H9 (cell line): ENCODE measurements around the gene PROX1. TPM values are rescaled to one million over a fixed set of nuclear protein-coding genes. Genes with fewer than 3 reads are reported as not detected.
"Not testable (repeated sequence)": the region's sequence is repeated elsewhere in the genome, so short reads cannot be mapped to it uniquely, and the experiment has no call there.

Experiments used
- DNase-seq: peaks from one replicate; pipeline ENCODE4 v3.0.0-alpha.2; 2017
- H2AFZ ChIP-seq: one replicate; pipeline ENCODE4 v1.6.1; 2013; ENCODE audit warnings: mild to moderate bottlenecking, low read length, control low read depth, moderate library complexity
- H2AK5ac ChIP-seq: 2 replicates; pipeline ENCODE4 v1.6.1; 2013; ENCODE audit warnings: low read length, control low read depth, mixed read lengths; ENCODE audit not compliant: insufficient read length
- H2BK120ac ChIP-seq: one replicate; pipeline ENCODE4 v1.6.1; 2013; ENCODE audit warnings: low read depth, mild to moderate bottlenecking, low read length, control low read depth, inconsistent platforms; ENCODE audit not compliant: poor library complexity, severe bottlenecking
- H2BK12ac ChIP-seq: 2 replicates; pipeline ENCODE4 v1.6.1; 2013; ENCODE audit warnings: low read length, control low read depth, mixed read lengths, low read depth; ENCODE audit not compliant: insufficient read length
- H2BK15ac ChIP-seq: 2 replicates; pipeline ENCODE4 v1.6.1; 2013; ENCODE audit warnings: low read depth, low read length, control low read depth
- H2BK20ac ChIP-seq: one replicate; pipeline ENCODE4 v1.6.1; 2013; ENCODE audit warnings: low read depth, mild to moderate bottlenecking, low read length, control low read depth, inconsistent platforms; ENCODE audit not compliant: poor library complexity, severe bottlenecking
- H2BK5ac ChIP-seq: 2 replicates; pipeline ENCODE4 v1.6.1; 2013; ENCODE audit warnings: low read length, control low read depth, mixed read lengths; ENCODE audit not compliant: insufficient read length
- H3K14ac ChIP-seq: 2 replicates; pipeline ENCODE4 v1.6.1; 2013; ENCODE audit warnings: low read length, control low read depth; ENCODE audit not compliant: insufficient read depth
- H3K18ac ChIP-seq: 2 replicates; pipeline ENCODE4 v1.6.1; 2013; ENCODE audit warnings: low read depth, mild to moderate bottlenecking, mixed read lengths, low read length, control low read depth; ENCODE audit not compliant: insufficient read length
- H3K23ac ChIP-seq: 2 replicates; pipeline ENCODE4 v1.6.1; 2013; ENCODE audit warnings: low read length, control low read depth, mixed read lengths, low read depth; ENCODE audit not compliant: insufficient read length
- H3K23me2 ChIP-seq: 2 replicates; pipeline ENCODE4 v1.6.1; 2013; ENCODE audit warnings: low read depth, mild to moderate bottlenecking, mixed read lengths, low read length, control low read depth; ENCODE audit not compliant: insufficient read length, poor library complexity, severe bottlenecking
- H3K27ac ChIP-seq: 2 replicates; pipeline ENCODE4 v1.5.1; 2013; ENCODE audit warnings: low read length, control low read depth, mixed read lengths, low read depth; ENCODE audit not compliant: insufficient read length
- H3K27me3 ChIP-seq: 2 replicates; pipeline ENCODE4 v1.6.1; 2013; ENCODE audit warnings: low read length, control low read depth, inconsistent platforms; ENCODE audit not compliant: insufficient read depth
- H3K4ac ChIP-seq: 2 replicates; pipeline ENCODE4 v1.6.1; 2013; ENCODE audit warnings: low read depth, mild to moderate bottlenecking, control low read depth, inconsistent platforms, low read length, moderate library complexity
- H3K4me1 ChIP-seq: 2 replicates; pipeline ENCODE4 v1.6.1; 2013; ENCODE audit warnings: low read length, control low read depth, inconsistent platforms; ENCODE audit not compliant: insufficient read depth
- H3K4me2 ChIP-seq: 2 replicates; pipeline ENCODE4 v1.6.1; 2013; ENCODE audit warnings: low read length, control low read depth, mixed read lengths; ENCODE audit not compliant: insufficient read length, insufficient read depth
- H3K56ac ChIP-seq: 2 replicates; pipeline ENCODE4 v1.6.1; 2013; ENCODE audit warnings: low read depth, mild to moderate bottlenecking, mixed read lengths, low read length, control low read depth; ENCODE audit not compliant: insufficient read length
- H3K79me1 ChIP-seq: 2 replicates; pipeline ENCODE4 v1.6.1; 2013; ENCODE audit warnings: low read depth, mild to moderate bottlenecking, moderate library complexity, low read length, control low read depth, inconsistent platforms; ENCODE audit not compliant: insufficient read depth, poor library complexity, severe bottlenecking
- H3K79me2 ChIP-seq: 2 replicates; pipeline ENCODE4 v1.6.1; 2013; ENCODE audit warnings: low read length, control low read depth, inconsistent platforms; ENCODE audit not compliant: insufficient read depth
- H3K9ac ChIP-seq: 2 replicates; pipeline ENCODE4 v1.6.1; 2013; ENCODE audit warnings: low read length, control low read depth, mixed read lengths; ENCODE audit not compliant: insufficient read length; ENCODE audit errors: extremely low read depth
- H3K9me3 ChIP-seq: one replicate; pipeline ENCODE4 v1.6.1; 2013; ENCODE audit warnings: low read depth, low read length, inconsistent platforms; ENCODE audit not compliant: control insufficient read depth
- H3T11ph ChIP-seq: one replicate; pipeline ENCODE4 v1.6.1; 2013; ENCODE audit warnings: mild to moderate bottlenecking, low read length, control low read depth, inconsistent platforms
- H4K20me1 ChIP-seq: one replicate; pipeline ENCODE4 v1.6.1; 2013; ENCODE audit not compliant: control insufficient read depth, insufficient read length, insufficient read depth
- H4K5ac ChIP-seq: 2 replicates; pipeline ENCODE4 v1.6.1; 2013; ENCODE audit warnings: low read depth, mild to moderate bottlenecking, mixed read lengths, low read length, control low read depth; ENCODE audit not compliant: insufficient read length
- H4K8ac ChIP-seq: replicated peaks from 2 replicates; pipeline ENCODE4 v1.6.1; 2013; ENCODE audit warnings: low read length, control low read depth, mixed read lengths, low read depth; ENCODE audit not compliant: insufficient read length
- H4K91ac ChIP-seq: 2 replicates; pipeline ENCODE4 v1.6.1; 2013; ENCODE audit warnings: low read depth, mild to moderate bottlenecking, moderate library complexity, mixed read lengths, low read length, control low read depth; ENCODE audit not compliant: insufficient read length
- H3K27ac Mint-ChIP-seq, 3 experiments: 2 replicates in 2 of 3; 3 replicates in 1 of 3; pipeline ENCODE4 v1.8.0; 2020 to 2021; ENCODE audit warnings: mixed read lengths in 3 of 3, mild to moderate bottlenecking in 1 of 3, moderate library complexity in 1 of 3
- H3K27me3 Mint-ChIP-seq: 2 replicates; pipeline ENCODE4 v1.8.0; 2021; ENCODE audit warnings: low read depth, mild to moderate bottlenecking, moderate library complexity, mixed read lengths
- H3K36me3 Mint-ChIP-seq, 3 experiments: 2 replicates in 2 of 3; 3 replicates in 1 of 3; pipeline ENCODE4 v1.8.0; 2020 to 2021; ENCODE audit warnings: low read depth in 3 of 3, mixed read lengths in 3 of 3; ENCODE audit not compliant: insufficient read depth in 1 of 3
- H3K4me1 Mint-ChIP-seq, 2 experiments: 2 replicates each; pipeline ENCODE4 v1.8.0; 2020; ENCODE audit warnings: mixed read lengths in 2 of 2
- H3K4me3 Mint-ChIP-seq, 2 experiments: 2 replicates in 1 of 2; 3 replicates in 1 of 2; pipeline ENCODE4 v1.8.0; 2020 to 2021; ENCODE audit warnings: mild to moderate bottlenecking in 2 of 2, mixed read lengths in 2 of 2, moderate library complexity in 1 of 2
- H3K9me3 Mint-ChIP-seq, 2 experiments: 2 replicates in 1 of 2; 3 replicates in 1 of 2; pipeline ENCODE4 v1.8.0; 2020; ENCODE audit warnings: mild to moderate bottlenecking in 2 of 2, mixed read lengths in 2 of 2, moderate library complexity in 1 of 2
- CTCF ChIP-seq: fragments of 200-600 bp; sonication (generic); conservative IDR thresholded peaks from 3 replicates; pipeline ENCODE4 v1.8.0; 2021; ENCODE audit warnings: antibody characterized with exemption, mild to moderate bottlenecking
- WGBS: extraction: QIAGEN DNeasy Blood & Tissue Kit; methylation state at CpG from one replicate; pipeline ENCODE4 v1.1.7; 2013; ENCODE audit warnings: missing lambda C conversion rate, low lambda C conversion rate, mixed read lengths; ENCODE audit not compliant: insufficient read length; ENCODE audit errors: extremely low coverage; 5-methylcytosine and 5-hydroxymethylcytosine counted together
- total RNA-seq: library from RNA; stranded (reverse); gene quantifications from 2 replicates; pipeline ENCODE4 v1.2.1, GENCODE V29; 2021

Gene PROX1
- total RNA-seq, 1 experiment from 2014 or later = 0.72 TPM

- Histone ChIP-seq H3K56ac (no peak overlapping the region), H2BK5ac (no peak overlapping the region), H2AK5ac (no peak overlapping the region), H3K4ac (no peak overlapping the region), H4K91ac (no peak overlapping the region), H2AFZ (no peak overlapping the region), H3K18ac (no peak overlapping the region), H2BK20ac (no peak overlapping the region), H4K5ac (no peak overlapping the region), H3K27ac (no peak overlapping the region), H2BK15ac (no peak overlapping the region), H3K4me1 (no peaks in the 10 kb centered on the region), H3K23ac (no peak overlapping the region), H3K27me3 (no peaks in the 10 kb centered on the region), H3K79me1 (no peaks in the 10 kb centered on the region), H3T11ph (no peak overlapping the region), H3K9ac (no peak overlapping the region), H2BK120ac (no peak overlapping the region), H4K20me1 (no peaks in the 10 kb centered on the region), H2BK12ac (no peak overlapping the region), H3K4me2 (no peak overlapping the region), H3K9me3 (no peaks in the 10 kb centered on the region), H4K8ac (no peak overlapping the region), H3K14ac (no peak overlapping the region), H3K23me2 (no peaks in the 10 kb centered on the region), H3K79me2 (no peaks in the 10 kb centered on the region)
- Mint-ChIP-seq H3K9me3 (peaks cover 4% of the 10 kb centered on the region in 2 experiments; a peak in 4 of 5 replicates), H3K27ac (0 out of 7 replicates have a peak overlapping the region, but pooled peaks of 1 of the 3 experiments have one; percentile 11), H3K4me1 (peaks cover 16 to 17% of the 10 kb centered on the region in 2 experiments), H3K4me3 (no peak overlapping the region), H3K27me3 (no peaks in the 10 kb centered on the region), H3K36me3 (peaks cover 0 to 6% (median 2%) of the 10 kb centered on the region in 3 experiments; a peak in 2 of 7 replicates)
- no peak for DNase-seq
- WGBS = no CpG with 5 or more reads among the region's 5 CpGs
- peak; percentile 57 for TF ChIP-seq CTCF
These were observed 99.2 kb downstream of the PROX1 start for GRCh38 chr1:214086945-214087344.

- H3K4ac ChIP-seq, H3T11ph ChIP-seq, H3K18ac ChIP-seq, H2AK5ac ChIP-seq, H3K9me3 ChIP-seq, H3K9me3 Mint-ChIP-seq, H3K4me1 ChIP-seq, H3K14ac ChIP-seq, H3K56ac ChIP-seq, H2BK12ac ChIP-seq, H2BK15ac ChIP-seq, H4K5ac ChIP-seq, H3K27ac Mint-ChIP-seq, H3K23ac ChIP-seq, H3K9ac ChIP-seq, H2BK120ac ChIP-seq, H2BK20ac ChIP-seq, H2AFZ ChIP-seq, H4K20me1 ChIP-seq, H4K91ac ChIP-seq, DNase-seq, H3K4me2 ChIP-seq, H4K8ac ChIP-seq, H3K23me2 ChIP-seq, H3K27ac ChIP-seq, H2BK5ac ChIP-seq, H3K4me3 Mint-ChIP-seq, H3K79me1 ChIP-seq, H3K79me2 ChIP-seq, H3K27me3 Mint-ChIP-seq, H3K27me3 ChIP-seq: not testable (repeated sequence)
- Mint-ChIP-seq H3K4me1 (peaks cover 16 to 17% of the 10 kb centered on the region in 2 experiments), H3K36me3 (peaks cover 0 to 10% (median 2%) of the 10 kb centered on the region in 3 experiments; a peak in 2 of 7 replicates)
- no CpG with 5 or more reads among the region's 2 CpGs for WGBS
These were observed 101.2 kb downstream of the PROX1 start for GRCh38 chr1:214089003-214089402.
